NCI-H82 treated with DMSO at 0.1 percent for 48 hours (cell line): ENCODE measurements around the gene TMOD1.

Experiments
- DNase-seq: peaks from one replicate; lab custom pipeline; 2025; ENCODE audit not compliant: unreplicated experiment; lab: John Stamatoyannopoulos, UW

The TMOD1 gene

GRCh38 chr9:97630591-97630990 is 129.1 kb downstream of the TMOD1 start:
- DNase-seq: no peak

- peak; percentile 62 for DNase-seq
Measured at GRCh38 chr9:97632248-97632984, 130.9 kb downstream of the TMOD1 start.

GRCh38 chr9:97632985-97633858 is 131.8 kb downstream of the TMOD1 start, which contains the start of the genes NCBP1 and TSTD2:
NCBP1 (plus strand) TSS chr9:97633821; CDS start chr9:97633882, 61 bp downstream.
TSTD2 (minus strand) TSS chr9:97633368; CDS start chr9:97627562, 5,806 bp downstream.
- DNase-seq: peak; percentile 96

- no peak for DNase-seq
Measured at GRCh38 chr9:97633859-97634490, 132.5 kb downstream of the TMOD1 start.

GRCh38 chr9:97635026-97635425 is 133.6 kb downstream of the TMOD1 start:
- DNase-seq: no peak

DNA sequence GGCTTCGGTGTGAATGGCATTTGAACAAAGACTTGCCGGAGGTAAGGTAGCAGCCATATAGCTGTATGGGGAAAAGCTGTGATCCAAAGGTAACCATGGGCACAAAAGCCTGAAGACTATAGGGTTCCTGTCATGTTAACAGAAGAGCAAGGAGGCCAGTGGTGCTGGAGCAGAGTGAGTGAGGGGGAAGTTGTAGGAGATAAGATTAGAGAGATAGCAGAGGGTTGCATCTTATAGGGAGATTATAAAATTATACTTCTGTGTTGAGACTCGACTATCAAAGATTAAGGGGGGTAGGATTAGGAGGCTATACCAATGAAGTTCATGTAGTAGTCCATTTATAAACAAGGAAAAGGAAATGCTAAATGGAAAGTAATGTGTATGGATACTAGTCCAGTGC is 135.4 kb downstream of the TMOD1 start:
- DNase-seq: peak; percentile 10

DNA sequence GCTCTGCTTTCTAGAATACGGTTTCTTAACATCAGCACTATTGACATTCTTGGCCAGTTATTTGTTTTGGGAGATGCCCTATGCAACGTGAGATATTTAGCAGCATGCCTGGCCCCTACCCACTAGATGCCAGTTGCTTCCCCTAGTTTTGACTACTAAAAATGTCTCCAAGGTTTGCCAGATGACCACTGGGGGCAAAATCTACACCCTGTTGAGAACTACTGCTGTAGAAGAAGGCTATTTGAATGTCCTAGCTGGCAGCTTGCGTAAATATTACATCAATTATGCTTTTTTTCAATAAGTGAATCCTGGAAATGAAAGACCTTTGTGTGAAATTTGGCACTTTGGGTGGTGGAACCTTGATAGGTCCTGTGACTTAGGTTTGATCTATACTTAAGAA is 137.2 kb downstream of the TMOD1 start:
- no peak for DNase-seq

- DNase-seq: no peak
Measured at GRCh38 chr9:97640325-97640724, 138.9 kb downstream of the TMOD1 start.

DNA sequence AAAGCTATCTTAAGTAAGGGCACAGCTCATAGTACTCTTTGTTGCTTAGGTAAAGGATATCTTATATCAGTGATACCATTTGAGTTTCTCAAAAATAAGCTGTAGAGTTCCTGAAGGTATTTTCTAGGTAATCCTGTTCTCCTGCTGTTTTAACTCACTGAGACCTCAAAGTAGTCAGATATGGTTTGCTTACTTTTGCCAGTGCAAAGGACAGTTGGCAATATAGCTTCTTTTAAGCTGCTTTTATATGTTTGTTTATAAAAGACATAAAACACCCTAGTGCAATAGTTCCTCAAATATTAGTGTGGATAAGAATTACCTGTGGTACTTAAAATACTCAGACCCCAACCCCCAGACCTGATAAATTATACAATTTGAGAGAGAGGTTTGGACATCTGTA is 144.3 kb downstream of the TMOD1 start:
- no peak for DNase-seq

DNA sequence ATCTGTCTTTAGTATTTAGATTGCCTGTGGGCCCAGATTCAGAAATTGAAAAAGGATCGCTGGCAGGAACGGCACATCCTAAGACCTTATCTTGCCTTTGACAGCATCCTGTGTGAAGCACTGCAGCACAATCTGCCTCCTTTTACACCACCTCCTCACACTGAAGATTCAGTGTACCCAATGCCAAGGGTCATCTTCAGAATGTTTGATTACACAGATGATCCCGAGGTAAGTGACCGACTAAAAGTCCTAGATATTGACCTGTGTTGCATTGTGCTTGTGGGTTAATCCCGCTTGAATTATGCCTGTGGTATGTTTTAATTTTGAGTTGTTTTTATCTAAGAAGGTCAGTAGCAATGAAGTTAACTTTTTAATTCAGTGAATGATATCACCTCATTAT is 146.5 kb downstream of the TMOD1 start:
- DNase-seq: no peak
